Omental fat pad (tissue), 4 donors: Measurements from ENCODE around the gene ZKSCAN1. TPM values are rescaled to one million over a fixed set of nuclear protein-coding genes. Genes with fewer than 3 reads are reported as not detected.
"Not testable (repeated sequence)": the region's sequence is repeated elsewhere in the genome, so short reads cannot be mapped to it uniquely, and the experiment has no call there.

Experiments
- ATAC-seq: fragments of 150-250 bp; one replicate; pipeline ENCODE4 v1.9.1; 2016; ENCODE audit warnings: mild to moderate bottlenecking, moderate library complexity; ENCODE audit not compliant: low FRiP score
- DNase-seq: peaks from one replicate; pipeline ENCODE4 v3.0.0-alpha.2; 2019; ENCODE audit warnings: low spot score
- CTCF ChIP-seq, 3 donors: fragments of 450-650 bp; IDR thresholded peaks; one replicate each; pipeline ENCODE4 v1.5.1; 2016 to 2017; ENCODE audit warnings: antibody characterized with exemption in 3 of 3, mild to moderate bottlenecking in 3 of 3, moderate library complexity in 2 of 3
- total RNA-seq, 4 donors: library from RNA; depleted of rRNA; stranded (reverse); fragments of >200 nt; gene quantifications; one replicate each; pipeline ENCODE4 v1.1.0, GENCODE V29; 2016

The ZKSCAN1 gene
- 10 to 100 TPM; 21.5 to 34.5 (median 28.0) TPM for total RNA-seq

- ATAC-seq = peak; percentile 95
- TF ChIP-seq CTCF (IDR thresholded peaks at IDR 0.05) = no peak
Measured at GRCh38 chr7:100015232-100016214, at the start of gene ZKSCAN1. ZKSCAN1 (plus strand) TSS chr7:100015596; CDS start chr7:100023507, 7,911 bp downstream.

GRCh38 chr7:99969298-99969697 lies 46.1 kb upstream of the ZKSCAN1 start:
- ATAC-seq (no peak), DNase-seq (no peak)
- no peak for TF ChIP-seq CTCF (IDR thresholded peaks at IDR 0.05)

More at GRCh38 chr7:100015232-100016214, at the start of gene ZKSCAN1:
- peak; percentile 59 for DNase-seq

GRCh38 chr7:99969813-99970212 lies 45.6 kb upstream of the ZKSCAN1 start:
- DNase-seq, ATAC-seq: not testable (repeated sequence)

GRCh38 chr7:99971242-99971641 lies 44.2 kb upstream of the ZKSCAN1 start:
- no peak for TF ChIP-seq CTCF (IDR thresholded peaks at IDR 0.05)
- ATAC-seq = no peak
- no peak for DNase-seq

- ATAC-seq = not testable (repeated sequence)
Measured at GRCh38 chr7:99973817-99974216, 41.6 kb upstream of the ZKSCAN1 start.

GRCh38 chr7:99974681-99975080 lies 40.7 kb upstream of the ZKSCAN1 start:
- TF ChIP-seq CTCF (IDR thresholded peaks at IDR 0.05) = no peak
- no peak for ATAC-seq
- DNase-seq = no peak

More at GRCh38 chr7:99973817-99974216, 41.6 kb upstream of the ZKSCAN1 start:
- DNase-seq = not testable (repeated sequence)

- ATAC-seq (no peak), DNase-seq (no peak)
- no peak for TF ChIP-seq CTCF (IDR thresholded peaks at IDR 0.05)
Measured at GRCh38 chr7:99975782-99976521, 39.4 kb upstream of the ZKSCAN1 start, which contains the start of gene AZGP1. AZGP1 (minus strand) TSS chr7:99976031; CDS start chr7:99976020, 11 bp downstream.
